ENCODE data around the gene NUDT15. TPM values are rescaled to one million over a fixed set of nuclear protein-coding genes. Genes with fewer than 3 reads are reported as not detected.

The NUDT15 gene
- total RNA-seq, 1 experiment from 2014 or later = 38.6 TPM

DNA sequence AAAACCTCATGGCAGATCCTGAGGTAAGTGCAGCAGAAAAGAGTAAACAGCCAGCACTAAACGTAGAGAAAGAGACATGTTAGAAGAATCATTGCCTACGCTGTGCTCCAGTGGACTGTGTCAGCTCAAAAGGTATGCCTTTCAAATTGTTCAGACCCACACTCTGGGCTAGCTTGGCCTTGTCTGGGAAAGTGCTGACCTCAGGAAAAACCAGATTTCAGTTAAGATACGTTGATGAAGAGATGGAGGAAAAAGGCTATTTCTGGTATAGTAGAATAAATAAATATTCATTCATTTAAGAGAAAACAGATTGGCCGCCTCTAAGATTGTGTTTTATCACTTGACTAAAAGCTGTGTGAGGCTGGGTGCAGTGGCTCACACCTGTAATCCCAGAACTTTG lies 26.8 kb upstream of the NUDT15 start (continued):
- TF ChIP-seq EGR1 (IDR thresholded peaks at IDR 0.05; ENCODE audit: low read depth) (no peak), RAD21 (IDR thresholded peaks at IDR 0.05; ENCODE audit: low read depth) (no peak), ZFX (IDR thresholded peaks at IDR 0.05) (no peak)

DNA sequence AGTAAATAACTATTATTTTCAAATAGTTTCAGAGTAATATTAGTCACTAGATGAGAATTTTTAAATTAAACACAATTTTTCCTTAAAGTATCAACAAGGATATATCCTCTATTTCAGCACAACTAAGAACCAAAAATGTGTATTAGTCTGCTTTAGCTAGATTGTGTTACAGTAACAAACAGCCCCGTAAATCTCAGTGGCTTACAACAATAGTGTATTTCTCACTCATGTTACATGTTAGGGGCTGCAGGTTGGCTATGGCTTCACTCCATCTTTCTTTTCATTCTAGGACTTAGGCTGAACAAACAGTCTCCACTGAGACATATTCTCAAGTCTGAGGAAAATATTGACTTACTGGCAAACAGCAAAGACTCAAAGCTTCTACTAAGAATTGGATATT lies 24.9 kb upstream of the NUDT15 start:
- H3K79me2 ChIP-seq (ENCODE audit: insufficient read depth, low read length) = no peaks in the 10 kb centered on the region
- no peak for TF ChIP-seq ELF1 (IDR thresholded peaks at IDR 0.05; ENCODE audit: borderline replicate concordance, low read depth)
- TF ChIP-seq CEBPB (IDR thresholded peaks at IDR 0.05; ENCODE audit: low read depth) = no peak
- TF ChIP-seq ZNF274 (IDR thresholded peaks at IDR 0.05; ENCODE audit: low read depth, low read length) = no peak
- TF ChIP-seq POLR2AphosphoS5 (IDR thresholded peaks at IDR 0.05; ENCODE audit: low read depth, low read length) = no peak
- TF ChIP-seq, protein P1, sequence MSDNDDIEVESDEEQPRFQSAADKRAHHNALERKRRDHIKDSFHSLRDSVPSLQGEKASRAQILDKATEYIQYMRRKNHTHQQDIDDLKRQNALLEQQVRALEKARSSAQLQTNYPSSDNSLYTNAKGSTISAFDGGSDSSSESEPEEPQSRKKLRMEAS (IDR thresholded peaks at IDR 0.05) = no peak
- TF ChIP-seq POLR2A (IDR thresholded peaks at IDR 0.05; ENCODE audit: borderline replicate concordance, extremely low read depth, insufficient read depth, insufficient read length) = no peak
- TF ChIP-seq SRF (IDR thresholded peaks at IDR 0.05; ENCODE audit: low read depth) = no peak
- no peak for TF ChIP-seq EZH2 (IDR thresholded peaks at IDR 0.05)
- TF ChIP-seq, protein P2, sequence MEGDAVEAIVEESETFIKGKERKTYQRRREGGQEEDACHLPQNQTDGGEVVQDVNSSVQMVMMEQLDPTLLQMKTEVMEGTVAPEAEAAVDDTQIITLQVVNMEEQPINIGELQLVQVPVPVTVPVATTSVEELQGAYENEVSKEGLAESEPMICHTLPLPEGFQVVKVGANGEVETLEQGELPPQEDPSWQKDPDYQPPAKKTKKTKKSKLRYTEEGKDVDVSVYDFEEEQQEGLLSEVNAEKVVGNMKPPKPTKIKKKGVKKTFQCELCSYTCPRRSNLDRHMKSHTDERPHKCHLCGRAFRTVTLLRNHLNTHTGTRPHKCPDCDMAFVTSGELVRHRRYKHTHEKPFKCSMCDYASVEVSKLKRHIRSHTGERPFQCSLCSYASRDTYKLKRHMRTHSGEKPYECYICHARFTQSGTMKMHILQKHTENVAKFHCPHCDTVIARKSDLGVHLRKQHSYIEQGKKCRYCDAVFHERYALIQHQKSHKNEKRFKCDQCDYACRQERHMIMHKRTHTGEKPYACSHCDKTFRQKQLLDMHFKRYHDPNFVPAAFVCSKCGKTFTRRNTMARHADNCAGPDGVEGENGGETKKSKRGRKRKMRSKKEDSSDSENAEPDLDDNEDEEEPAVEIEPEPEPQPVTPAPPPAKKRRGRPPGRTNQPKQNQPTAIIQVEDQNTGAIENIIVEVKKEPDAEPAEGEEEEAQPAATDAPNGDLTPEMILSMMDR (IDR thresholded peaks at IDR 0.05 in 2 of 3, conservative IDR thresholded peaks at IDR 0.05 in 1 of 3; ENCODE audit: borderline replicate concordance in 1 of 3, insufficient read depth in 1 of 3, low read depth in 2 of 3, low read length in 2 of 3) = no peak
- TF ChIP-seq CBX3 (IDR thresholded peaks at IDR 0.05; ENCODE audit: low read depth) = no peak
- TF ChIP-seq, protein P3, sequence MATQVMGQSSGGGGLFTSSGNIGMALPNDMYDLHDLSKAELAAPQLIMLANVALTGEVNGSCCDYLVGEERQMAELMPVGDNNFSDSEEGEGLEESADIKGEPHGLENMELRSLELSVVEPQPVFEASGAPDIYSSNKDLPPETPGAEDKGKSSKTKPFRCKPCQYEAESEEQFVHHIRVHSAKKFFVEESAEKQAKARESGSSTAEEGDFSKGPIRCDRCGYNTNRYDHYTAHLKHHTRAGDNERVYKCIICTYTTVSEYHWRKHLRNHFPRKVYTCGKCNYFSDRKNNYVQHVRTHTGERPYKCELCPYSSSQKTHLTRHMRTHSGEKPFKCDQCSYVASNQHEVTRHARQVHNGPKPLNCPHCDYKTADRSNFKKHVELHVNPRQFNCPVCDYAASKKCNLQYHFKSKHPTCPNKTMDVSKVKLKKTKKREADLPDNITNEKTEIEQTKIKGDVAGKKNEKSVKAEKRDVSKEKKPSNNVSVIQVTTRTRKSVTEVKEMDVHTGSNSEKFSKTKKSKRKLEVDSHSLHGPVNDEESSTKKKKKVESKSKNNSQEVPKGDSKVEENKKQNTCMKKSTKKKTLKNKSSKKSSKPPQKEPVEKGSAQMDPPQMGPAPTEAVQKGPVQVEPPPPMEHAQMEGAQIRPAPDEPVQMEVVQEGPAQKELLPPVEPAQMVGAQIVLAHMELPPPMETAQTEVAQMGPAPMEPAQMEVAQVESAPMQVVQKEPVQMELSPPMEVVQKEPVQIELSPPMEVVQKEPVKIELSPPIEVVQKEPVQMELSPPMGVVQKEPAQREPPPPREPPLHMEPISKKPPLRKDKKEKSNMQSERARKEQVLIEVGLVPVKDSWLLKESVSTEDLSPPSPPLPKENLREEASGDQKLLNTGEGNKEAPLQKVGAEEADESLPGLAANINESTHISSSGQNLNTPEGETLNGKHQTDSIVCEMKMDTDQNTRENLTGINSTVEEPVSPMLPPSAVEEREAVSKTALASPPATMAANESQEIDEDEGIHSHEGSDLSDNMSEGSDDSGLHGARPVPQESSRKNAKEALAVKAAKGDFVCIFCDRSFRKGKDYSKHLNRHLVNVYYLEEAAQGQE (IDR thresholded peaks at IDR 0.05; ENCODE audit: low read depth) = no peak
- no peak for TF ChIP-seq FOSL1 (IDR thresholded peaks at IDR 0.05; ENCODE audit: low read depth)
- TF ChIP-seq EGR1 (IDR thresholded peaks at IDR 0.05; ENCODE audit: low read depth) = no peak
- TF ChIP-seq EZH2phosphoT487 (IDR thresholded peaks at IDR 0.05; ENCODE audit: borderline replicate concordance) = no peak
- no peak overlapping the region for H3K4me2 ChIP-seq (ENCODE audit: low read length)
- intact Hi-C loops (cut with micrococcal nuclease) = no loop called here
- no peaks in the 10 kb centered on the region for H3K27me3 ChIP-seq (ENCODE audit: insufficient read depth, low read length)
- H3K36me3 ChIP-seq (ENCODE audit: control insufficient read depth in 1 of 2, insufficient read depth in 2 of 2, low read length in 2 of 2) = no peaks in the 10 kb centered on the region
- DNase-seq (ENCODE audit: low read depth, low spot score) (no peak), ATAC-seq (no peak)
- H3K9me3 ChIP-seq (ENCODE audit: control insufficient read depth in 1 of 2, insufficient read depth in 1 of 2, low read depth in 1 of 2, low read length in 2 of 2) = no peaks in the 10 kb centered on the region
- H3K27ac ChIP-seq (ENCODE audit: low read depth, low read length) = no peak overlapping the region
- H3K9ac ChIP-seq (ENCODE audit: low read length) = no peak overlapping the region
- H3K4me3 ChIP-seq (replicated peaks in 1 of 2; ENCODE audit: low read depth in 1 of 2, low read length in 2 of 2) = no peak overlapping the region
- CTCF ChIA-PET = no interaction called here
- no peaks in the 10 kb centered on the region for H3K9me2 ChIP-seq (ENCODE audit: insufficient read depth)
- RAD21 ChIA-PET (ENCODE audit: low non-redundant PET in 1 of 2, low total read pairs in 2 of 2, uncharacterized antibody in 2 of 2, unreplicated experiment in 2 of 2) = no interaction called here
- no peaks in the 10 kb centered on the region for H4K20me1 ChIP-seq (ENCODE audit: insufficient read depth)
- no TSS peak for BruUV-seq (replicated peaks)
- peaks cover 0 to 9% of the 10 kb centered on the region in 2 experiments; a peak in 1 of 4 replicates for H3K4me1 ChIP-seq (ENCODE audit: control insufficient read depth in 1 of 2, insufficient read depth in 2 of 2, low read length in 2 of 2)
- POLR2A ChIA-PET = no interaction called here
- H2AFZ ChIP-seq (ENCODE audit: low read depth, low read length, poor library complexity, severe bottlenecking) = no peak overlapping the region
